ENCODE measurements around the gene PTPRCAP.
A peak's percentile ranks its signal among the peaks of the same experiment; 100 is the strongest.

- TF ChIP-seq CTCF (IDR thresholded peaks at IDR 0.05) (peak in 3 of 4 experiments; percentile 22 to 60 (median 60)), POLR2A (IDR thresholded peaks at IDR 0.05) (peak in 1 of 2 donors; percentile 52)
Observed at GRCh38 chr11:67482827-67483798, 45.6 kb upstream of the PTPRCAP start, which contains the start of gene AIP.
